A375 (cell line): ENCODE measurements around the gene IL24. TPM values are rescaled to one million over a fixed set of nuclear protein-coding genes. Genes with fewer than 3 reads are reported as not detected.

Experiments used
- total RNA-seq: library from RNA; depleted of rRNA; stranded (reverse); fragments of >200 nt; shearing (Covaris generic); gene quantifications from 2 replicates; pipeline ENCODE4 v1.2.3, GENCODE V29; 2014; rRNA removed

The IL24 gene
- 101 and 122 TPM in 2 replicates for total RNA-seq

GRCh38 chr1:206897175-206897574 lies at the start of gene IL24:
Gene IL24 (plus strand): TSS chr1:206897443. CDS start chr1:206897833, 390 bp downstream.

GRCh38 chr1:206864939-206865671 lies 32.1 kb upstream of the IL24 start, which contains the start of gene IL20:
Gene IL20 (plus strand): TSS chr1:206865623. CDS start chr1:206865853, 230 bp downstream.

GRCh38 chr1:206921772-206922265 lies 24.6 kb downstream of the IL24 start, which contains the start of gene FCMR:
Gene FCMR (minus strand): TSS chr1:206921941. CDS start chr1:206921854, 87 bp downstream.

GRCh38 chr1:206946261-206946660 lies 49.0 kb downstream of the IL24 start, which contains the start of gene PIGR:
Gene PIGR (minus strand): TSS chr1:206946466. CDS start chr1:206940531, 5,935 bp downstream.

Other genes starting within 250 kb of the IL24 start
- 42.3 and 47.6 TPM in 2 replicates for gene MAPKAPK2, start 212.5 kb upstream of the IL24 start, total RNA-seq
- gene IL19, start 126.7 kb upstream of the IL24 start, total RNA-seq = not detected in 2 replicates
- gene IL10, start 124.9 kb upstream of the IL24 start, total RNA-seq = 0.19 and 0.34 TPM in 2 replicates
- gene IL20, start 31.8 kb upstream of the IL24 start, total RNA-seq = 0.23 TPM in 1 of 2 replicates, not detected in the other
- 0.37 and 1.2 TPM in 2 replicates for gene FCMR, start 24.5 kb downstream of the IL24 start, total RNA-seq
- gene PIGR, start 49.0 kb downstream of the IL24 start, total RNA-seq = 0.03 TPM in 1 of 2 replicates, not detected in the other
- not detected in 2 replicates for gene FCAMR, start 73.0 kb downstream of the IL24 start, total RNA-seq
- 0.04 and 0.13 TPM in 2 replicates for gene C1orf116, start 135.3 kb downstream of the IL24 start, total RNA-seq
- 18.1 and 18.3 TPM in 2 replicates for gene YOD1, start 153.8 kb downstream of the IL24 start, total RNA-seq
- gene PFKFB2, start 155.8 kb downstream of the IL24 start, total RNA-seq = 5.8 and 7.3 TPM in 2 replicates
- not detected in 2 replicates for gene C4BPB, start 191.4 kb downstream of the IL24 start, total RNA-seq
- not detected in 2 replicates for gene C4BPA, start 206.8 kb downstream of the IL24 start, total RNA-seq